Measurements from ENCODE around the gene CD1B. TPM values are rescaled to one million over a fixed set of nuclear protein-coding genes. Genes with fewer than 3 reads are reported as not detected.

The CD1B gene
- total and polyA plus RNA-seq, 2 donors (not counting 3 experiments of a cell fraction or from before 2014, with no cell fraction given): not detected

- TF ChIP-seq POLR2A (IDR thresholded peaks at IDR 0.05; ENCODE audit: low read depth, low read length) (no peak), JUN (IDR thresholded peaks at IDR 0.05; ENCODE audit: borderline replicate concordance, insufficient read depth, insufficient read length, low read depth) (no peak), MAX (IDR thresholded peaks at IDR 0.05; ENCODE audit: insufficient read depth, insufficient read length) (no peak), POLR2AphosphoS5 (IDR thresholded peaks at IDR 0.05; ENCODE audit: insufficient read depth, low read depth, low read length) (no peak), CTCF (IDR thresholded peaks at IDR 0.05; ENCODE audit: extremely low read depth in 1 of 2, insufficient read depth in 1 of 2, low read depth in 1 of 2, low read length in 2 of 2) (no peak), GATA2 (IDR thresholded peaks at IDR 0.05; ENCODE audit: insufficient read depth, insufficient read length, low read depth, low read length) (no peak), FOS (IDR thresholded peaks at IDR 0.05; ENCODE audit: borderline replicate concordance, insufficient read depth, low read length) (no peak), MYC (IDR thresholded peaks at IDR 0.05; ENCODE audit: low read depth, low read length) (no peak), EZH2 (IDR thresholded peaks at IDR 0.05; ENCODE audit: borderline replicate concordance, low read depth, low read length, severe bottlenecking) (no peak)
- Histone ChIP-seq H3K27ac (ENCODE audit: insufficient read depth, low read depth, low read length) (no peak overlapping the region), H3K27me3 (ENCODE audit: control insufficient read depth in 2 of 2, insufficient read depth in 2 of 2, low read length in 2 of 2) (no peaks in the 10 kb centered on the region), H3K9me3 (replicated peaks; ENCODE audit: control insufficient read depth, insufficient read depth, low read length) (no peaks in the 10 kb centered on the region), H3K4me2 (ENCODE audit: insufficient read depth, low read length) (no peak overlapping the region), H3K4me3 (replicated peaks in 1 of 3; ENCODE audit: insufficient read depth in 1 of 3, low read depth in 1 of 3, low read length in 3 of 3) (no peak overlapping the region), H2AFZ (ENCODE audit: low read depth, low read length) (no peak overlapping the region), H3K79me2 (ENCODE audit: control insufficient read depth, insufficient read depth, low read length) (no peaks in the 10 kb centered on the region), H3K36me3 (ENCODE audit: control insufficient read depth in 2 of 2, extremely low read depth in 1 of 2, insufficient read depth in 2 of 2, low read length in 2 of 2) (no peaks in the 10 kb centered on the region), H4K20me1 (replicated peaks; ENCODE audit: control insufficient read depth, extremely low read depth, insufficient read depth, low read length) (no peaks in the 10 kb centered on the region), H3K9ac (replicated peaks; ENCODE audit: extremely low read depth, insufficient read depth, low read length) (no peak overlapping the region), H3K4me1 (ENCODE audit: control insufficient read depth, extremely low read depth, insufficient read depth, low read length) (no peaks in the 10 kb centered on the region), H3K9me1 (replicated peaks; ENCODE audit: control insufficient read depth, extremely low read depth, insufficient read depth, low read length) (no peaks in the 10 kb centered on the region)
- no TSS peak for BruUV-seq (replicated peaks)
- dilution Hi-C loops (cut with MboI; ENCODE audit: extremely low pct_ligation_motif_present, low sequenced_read_pairs) (no loop called here), intact Hi-C loops (cut with micrococcal nuclease) (no loop called here)
- DNase-seq (ENCODE audit: low read depth, low spot score) (no peak), FAIRE-seq (no peak)
- ChIA-PET POLR2A (no interaction called here), CTCF (no interaction called here)
Observed at GRCh38 chr1:158371188-158371953, 40.0 kb upstream of the CD1B start.

Data from endothelial cell of umbilical vein (primary cell).